ENCODE results near the gene NETO2. TPM values are rescaled to one million over a fixed set of nuclear protein-coding genes. Genes with fewer than 3 reads are reported as not detected.

NETO2 gene
- total and polyA plus RNA-seq, 9 of the 15 experiments (the other 6 are each of a cell fraction or from before 2014, with no cell fraction given) = 4.1 to 37.0 (median 22.2) TPM

DNA sequence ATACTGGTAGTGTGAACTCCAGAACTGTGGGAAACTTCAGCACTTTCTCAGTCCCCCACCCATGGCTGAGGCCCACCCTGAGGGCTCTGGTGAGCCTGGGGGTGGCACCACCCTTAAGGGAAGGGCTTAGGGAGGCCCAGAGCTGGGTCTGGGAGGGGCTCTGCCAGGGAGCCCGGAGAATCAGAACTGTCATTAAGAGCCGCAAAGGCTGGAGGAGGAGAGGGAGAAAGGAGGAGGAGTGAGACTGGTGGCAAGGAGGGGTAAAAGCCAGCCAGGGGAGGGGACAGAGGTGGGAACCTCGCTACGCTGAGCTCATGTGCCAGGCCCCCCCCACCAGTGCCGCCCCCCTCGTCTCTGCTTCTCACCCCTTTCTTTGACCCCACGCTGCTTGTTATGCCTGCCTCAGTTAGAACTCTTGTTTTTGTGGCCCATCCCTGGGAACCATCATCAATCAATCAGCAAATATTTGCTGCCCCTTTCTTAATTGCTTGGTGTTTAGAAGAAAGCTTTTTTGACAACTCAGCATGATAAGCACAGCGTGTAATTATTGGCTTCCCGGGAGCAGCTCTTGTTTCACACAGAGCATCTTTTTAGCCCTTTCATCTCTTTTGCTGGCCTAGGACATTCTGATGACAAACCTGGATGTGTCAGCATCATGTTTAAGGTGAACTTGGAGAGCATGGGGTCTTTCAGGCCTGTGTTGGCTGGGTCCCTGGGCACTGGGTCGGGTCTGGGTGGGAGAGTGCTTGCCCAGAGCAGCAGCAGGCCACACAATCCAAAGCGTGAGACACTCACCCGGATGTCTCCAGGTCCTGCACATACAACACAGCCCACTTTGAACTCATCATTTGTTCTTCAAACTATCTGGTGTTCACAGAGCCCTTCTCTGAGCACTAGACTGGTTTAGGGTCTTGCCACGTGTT is 77.7 kb downstream of the NETO2 start:
- intact Hi-C loops (cut with micrococcal nuclease) = no loop called here
- Histone ChIP-seq H3K9ac (ENCODE audit: insufficient read depth in 1 of 2, low read depth in 2 of 2, low read length in 2 of 2) (no peak overlapping the region), H3K4me1 (replicated peaks in 1 of 2; ENCODE audit: control insufficient read depth in 2 of 2, insufficient read depth in 2 of 2, low read length in 2 of 2) (no peaks in the 10 kb centered on the region), H3K27ac (ENCODE audit: extremely low read depth, low read depth, low read length) (no peak overlapping the region), H2AFZ (ENCODE audit: low read depth, low read length) (no peak overlapping the region), H3K9me1 (ENCODE audit: control insufficient read depth, insufficient read depth, low read length) (no peaks in the 10 kb centered on the region), H3K79me2 (ENCODE audit: control insufficient read depth, insufficient read depth, low read length) (no peaks in the 10 kb centered on the region), H3K9me3 (replicated peaks; ENCODE audit: control insufficient read depth, insufficient read depth, low read depth, low read length) (no peaks in the 10 kb centered on the region), H3K4me2 (ENCODE audit: insufficient read depth, low read length) (no peak overlapping the region), H3K27me3 (ENCODE audit: control insufficient read depth in 2 of 2, insufficient read depth in 2 of 2, low read length in 2 of 2) (peaks cover 20 to 46% of the 10 kb centered on the region in 2 experiments; a peak in 4 of 5 replicates), H3K4me3 (no peak overlapping the region), H3K36me3 (ENCODE audit: control insufficient read depth, insufficient read depth, low read length) (no peaks in the 10 kb centered on the region), H4K20me1 (replicated peaks; ENCODE audit: control insufficient read depth, insufficient read depth, low read length) (no peaks in the 10 kb centered on the region)
- POLR2A ChIA-PET = interaction anchor here (0.5 kb wide), 1 partner anchor 78 kb away, joined by 3 read pairs; the partner anchor contains the start of gene NETO2
- TF ChIP-seq CHD1 (IDR thresholded peaks at IDR 0.05; ENCODE audit: low read length) = no peak
- TF ChIP-seq, protein P1, sequence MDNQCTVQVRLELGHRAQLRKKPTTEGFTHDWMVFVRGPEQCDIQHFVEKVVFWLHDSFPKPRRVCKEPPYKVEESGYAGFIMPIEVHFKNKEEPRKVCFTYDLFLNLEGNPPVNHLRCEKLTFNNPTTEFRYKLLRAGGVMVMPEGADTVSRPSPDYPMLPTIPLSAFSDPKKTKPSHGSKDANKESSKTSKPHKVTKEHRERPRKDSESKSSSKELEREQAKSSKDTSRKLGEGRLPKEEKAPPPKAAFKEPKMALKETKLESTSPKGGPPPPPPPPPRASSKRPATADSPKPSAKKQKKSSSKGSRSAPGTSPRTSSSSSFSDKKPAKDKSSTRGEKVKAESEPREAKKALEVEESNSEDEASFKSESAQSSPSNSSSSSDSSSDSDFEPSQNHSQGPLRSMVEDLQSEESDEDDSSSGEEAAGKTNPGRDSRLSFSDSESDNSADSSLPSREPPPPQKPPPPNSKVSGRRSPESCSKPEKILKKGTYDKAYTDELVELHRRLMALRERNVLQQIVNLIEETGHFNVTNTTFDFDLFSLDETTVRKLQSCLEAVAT (IDR thresholded peaks at IDR 0.05) = no peak
- TF ChIP-seq ZNF311 (CRISPR knock-in tag; IDR thresholded peaks at IDR 0.05) = no peak
- TF ChIP-seq, protein P2, sequence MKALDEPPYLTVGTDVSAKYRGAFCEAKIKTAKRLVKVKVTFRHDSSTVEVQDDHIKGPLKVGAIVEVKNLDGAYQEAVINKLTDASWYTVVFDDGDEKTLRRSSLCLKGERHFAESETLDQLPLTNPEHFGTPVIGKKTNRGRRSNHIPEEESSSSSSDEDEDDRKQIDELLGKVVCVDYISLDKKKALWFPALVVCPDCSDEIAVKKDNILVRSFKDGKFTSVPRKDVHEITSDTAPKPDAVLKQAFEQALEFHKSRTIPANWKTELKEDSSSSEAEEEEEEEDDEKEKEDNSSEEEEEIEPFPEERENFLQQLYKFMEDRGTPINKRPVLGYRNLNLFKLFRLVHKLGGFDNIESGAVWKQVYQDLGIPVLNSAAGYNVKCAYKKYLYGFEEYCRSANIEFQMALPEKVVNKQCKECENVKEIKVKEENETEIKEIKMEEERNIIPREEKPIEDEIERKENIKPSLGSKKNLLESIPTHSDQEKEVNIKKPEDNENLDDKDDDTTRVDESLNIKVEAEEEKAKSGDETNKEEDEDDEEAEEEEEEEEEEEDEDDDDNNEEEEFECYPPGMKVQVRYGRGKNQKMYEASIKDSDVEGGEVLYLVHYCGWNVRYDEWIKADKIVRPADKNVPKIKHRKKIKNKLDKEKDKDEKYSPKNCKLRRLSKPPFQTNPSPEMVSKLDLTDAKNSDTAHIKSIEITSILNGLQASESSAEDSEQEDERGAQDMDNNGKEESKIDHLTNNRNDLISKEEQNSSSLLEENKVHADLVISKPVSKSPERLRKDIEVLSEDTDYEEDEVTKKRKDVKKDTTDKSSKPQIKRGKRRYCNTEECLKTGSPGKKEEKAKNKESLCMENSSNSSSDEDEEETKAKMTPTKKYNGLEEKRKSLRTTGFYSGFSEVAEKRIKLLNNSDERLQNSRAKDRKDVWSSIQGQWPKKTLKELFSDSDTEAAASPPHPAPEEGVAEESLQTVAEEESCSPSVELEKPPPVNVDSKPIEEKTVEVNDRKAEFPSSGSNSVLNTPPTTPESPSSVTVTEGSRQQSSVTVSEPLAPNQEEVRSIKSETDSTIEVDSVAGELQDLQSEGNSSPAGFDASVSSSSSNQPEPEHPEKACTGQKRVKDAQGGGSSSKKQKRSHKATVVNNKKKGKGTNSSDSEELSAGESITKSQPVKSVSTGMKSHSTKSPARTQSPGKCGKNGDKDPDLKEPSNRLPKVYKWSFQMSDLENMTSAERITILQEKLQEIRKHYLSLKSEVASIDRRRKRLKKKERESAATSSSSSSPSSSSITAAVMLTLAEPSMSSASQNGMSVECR (CRISPR knock-in tag; IDR thresholded peaks at IDR 0.05) = no peak
- no peak for TF ChIP-seq MAFK (IDR thresholded peaks at IDR 0.05; ENCODE audit: low read length)
- TF ChIP-seq ZNF316 (IDR thresholded peaks at IDR 0.05) = peak; percentile 53
- TF ChIP-seq, protein P3, sequence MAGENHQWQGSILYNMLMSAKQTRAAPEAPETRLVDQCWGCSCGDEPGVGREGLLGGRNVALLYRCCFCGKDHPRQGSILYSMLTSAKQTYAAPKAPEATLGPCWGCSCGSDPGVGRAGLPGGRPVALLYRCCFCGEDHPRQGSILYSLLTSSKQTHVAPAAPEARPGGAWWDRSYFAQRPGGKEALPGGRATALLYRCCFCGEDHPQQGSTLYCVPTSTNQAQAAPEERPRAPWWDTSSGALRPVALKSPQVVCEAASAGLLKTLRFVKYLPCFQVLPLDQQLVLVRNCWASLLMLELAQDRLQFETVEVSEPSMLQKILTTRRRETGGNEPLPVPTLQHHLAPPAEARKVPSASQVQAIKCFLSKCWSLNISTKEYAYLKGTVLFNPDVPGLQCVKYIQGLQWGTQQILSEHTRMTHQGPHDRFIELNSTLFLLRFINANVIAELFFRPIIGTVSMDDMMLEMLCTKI (IDR thresholded peaks at IDR 0.05; ENCODE audit: partially characterized antibody) = no peak
- TF ChIP-seq, protein P4, sequence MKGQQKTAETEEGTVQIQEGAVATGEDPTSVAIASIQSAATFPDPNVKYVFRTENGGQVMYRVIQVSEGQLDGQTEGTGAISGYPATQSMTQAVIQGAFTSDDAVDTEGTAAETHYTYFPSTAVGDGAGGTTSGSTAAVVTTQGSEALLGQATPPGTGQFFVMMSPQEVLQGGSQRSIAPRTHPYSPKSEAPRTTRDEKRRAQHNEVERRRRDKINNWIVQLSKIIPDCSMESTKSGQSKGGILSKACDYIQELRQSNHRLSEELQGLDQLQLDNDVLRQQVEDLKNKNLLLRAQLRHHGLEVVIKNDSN (CRISPR knock-in tag; IDR thresholded peaks at IDR 0.05) = no peak
- CTCF ChIA-PET (ENCODE audit: low intra/inter-chr PET ratio) = no interaction called here
- ATAC-seq (no peak), DNase-seq (ENCODE audit: extremely low read depth in 1 of 4, low spot score in 3 of 4) (no peak), FAIRE-seq (no peak)
- WGBS (ENCODE audit: insufficient coverage, low coverage, missing lambda C conversion rate) = 2% methylated on average over 13 of the region's 13 CpGs
- BruUV-seq (replicated peaks) = no TSS peak
- in situ Hi-C loops (cut with MboI) = no loop called here
